Stimulated activated CD4-positive, alpha-beta T cell treated with anti-CD3 and anti-CD28 coated beads, TNF-alpha, amount 100 ng/mL, for 4 hours (primary cell): ENCODE data around the gene OBI1.
"Not testable (repeated sequence)": the region's sequence is repeated elsewhere in the genome, so short reads cannot be mapped to it uniquely, and the experiment has no call there.

Experiments
- DNase-seq, 3 experiments: peaks; one replicate each; pipeline ENCODE4 v3.0.0-alpha.2; 2020; ENCODE audit warnings: low read depth in 3 of 3

Gene OBI1

GRCh38 chr13:78647109-78647678, 11.8 kb downstream of the OBI1 start:
- DNase-seq, result not testable (repeated sequence)

GRCh38 chr13:78638216-78638615, 20.7 kb downstream of the OBI1 start:
- no peak for DNase-seq

- DNase-seq, result no peak
Measured at GRCh38 chr13:78636495-78636894, 22.5 kb downstream of the OBI1 start.

- DNase-seq, result no peak
Measured at GRCh38 chr13:78632996-78633395, 26.0 kb downstream of the OBI1 start.

- DNase-seq, result no peak
Measured at GRCh38 chr13:78631077-78631476, 27.9 kb downstream of the OBI1 start.

GRCh38 chr13:78630511-78630910, 28.4 kb downstream of the OBI1 start:
- DNase-seq, result no peak

- DNase-seq, result no peak
Measured at GRCh38 chr13:78625384-78625783, 33.6 kb downstream of the OBI1 start.

- DNase-seq, result no peak
Measured at GRCh38 chr13:78623132-78623531, 35.8 kb downstream of the OBI1 start.

- DNase-seq, result no peak
Measured at GRCh38 chr13:78620936-78621470, 38.0 kb downstream of the OBI1 start.

GRCh38 chr13:78618411-78618810, 40.5 kb downstream of the OBI1 start:
- DNase-seq, result no peak

- DNase-seq, result no peak
Measured at GRCh38 chr13:78611040-78611439, 47.9 kb downstream of the OBI1 start.

- no peak for DNase-seq
Measured at GRCh38 chr13:78610381-78610883, 48.5 kb downstream of the OBI1 start.

- DNase-seq, result no peak
Measured at GRCh38 chr13:78609464-78610205, 49.3 kb downstream of the OBI1 start.

GRCh38 chr13:78608688-78609463, 50.1 kb downstream of the OBI1 start:
- no peak for DNase-seq

- DNase-seq, result no peak
Measured at GRCh38 chr13:78608252-78608687, 50.7 kb downstream of the OBI1 start.

GRCh38 chr13:78607409-78608251, 51.3 kb downstream of the OBI1 start:
- no peak for DNase-seq

- DNase-seq, result no peak
Measured at GRCh38 chr13:78606471-78607408, 52.2 kb downstream of the OBI1 start.

- DNase-seq, result no peak
Measured at GRCh38 chr13:78604782-78605611, 54.0 kb downstream of the OBI1 start.

GRCh38 chr13:78603240-78603957, 55.6 kb downstream of the OBI1 start, which contains the start of gene POU4F1:
TSS of gene POU4F1 (minus strand) at chr13:78603552. CDS start at chr13:78603326, 226 bp downstream.
- peak in 2 of 3 experiments; percentile 16 to 40 for DNase-seq
